ENCODE data around the gene PUDP. TPM values are rescaled to one million over a fixed set of nuclear protein-coding genes. Genes with fewer than 3 reads are reported as not detected.
"Not testable (repeated sequence)": the region's sequence is repeated elsewhere in the genome, so short reads cannot be mapped to it uniquely, and the experiment has no call there.

The PUDP gene
- 10 to 100 TPM; 15.6 to 16.3 TPM for total RNA-seq

DNA sequence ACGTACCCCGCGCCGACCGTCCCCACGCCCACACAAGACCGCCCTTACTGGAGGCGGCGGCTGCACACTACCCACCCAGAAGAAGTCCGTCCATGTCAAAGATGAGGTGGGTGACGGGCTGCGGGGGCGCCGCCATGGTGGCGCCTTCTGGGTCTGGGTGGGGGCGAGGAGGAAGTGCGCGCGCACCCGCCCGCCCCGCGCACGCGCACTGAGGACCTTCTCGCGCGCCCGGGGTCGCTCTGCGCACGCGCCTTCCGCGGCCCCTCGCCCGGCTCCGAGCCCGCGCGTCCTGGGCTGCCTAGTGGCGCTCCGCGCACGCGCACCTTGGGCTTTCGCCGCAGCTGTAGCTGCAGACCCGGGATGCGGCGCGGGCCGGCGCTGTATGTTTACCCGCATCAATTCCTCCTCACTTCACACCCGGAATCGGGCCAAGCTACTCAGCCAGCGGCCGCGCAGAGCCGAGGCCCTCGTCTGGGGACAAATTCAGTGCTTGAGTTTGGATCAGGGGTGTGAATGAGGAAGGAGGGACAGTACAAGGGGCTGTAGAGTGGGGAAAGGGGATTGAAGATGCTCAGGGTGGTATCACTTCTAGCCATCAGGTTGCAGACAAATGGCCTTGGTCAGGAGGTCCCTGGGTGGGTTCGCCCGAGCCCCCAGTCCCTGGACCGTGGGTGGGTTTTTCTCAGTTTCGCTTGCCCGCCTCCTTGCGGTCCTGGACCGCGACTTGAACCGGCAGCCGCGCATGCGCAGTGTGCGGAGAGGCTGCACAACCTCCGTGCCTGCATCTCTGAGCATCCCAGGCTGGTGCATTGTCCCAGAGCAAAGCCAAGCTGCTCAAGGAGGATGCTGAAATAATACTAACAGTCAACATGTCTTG lies at the start of gene PUDP:
PUDP (minus strand) TSS at position 176 of the 877 bp plus-strand sequence; CDS start at position 136, 40 bp downstream.
- POLR2A ChIA-PET: no interaction called here
- peak; percentile 81 for DNase-seq
- CTCF ChIA-PET: interaction anchor here (1.0 kb wide), 1 partner anchor 9 kb away, joined by 3 read pairs; no protein-coding TSS in a partner anchor
- H3K27me3 Mint-ChIP-seq: no peaks in the 10 kb centered on the region
- peak within 1 kb of the TSS; percentile 90 for H3K27ac Mint-ChIP-seq
- H3K4me3 Mint-ChIP-seq: peak within 1 kb of the TSS; percentile 78
- peaks cover 16% of the 10 kb centered on the region for H3K4me1 Mint-ChIP-seq
- H3K36me3 Mint-ChIP-seq (ENCODE audit: low read depth): peaks cover 2% of the 10 kb centered on the region
- H3K9me3 Mint-ChIP-seq: no peaks in the 10 kb centered on the region

- CTCF ChIA-PET: no interaction called here
- Mint-ChIP-seq H3K4me3 (no peak overlapping the region), H3K27ac (no peak overlapping the region), H3K36me3 (ENCODE audit: low read depth) (no peaks in the 10 kb centered on the region), H3K9me3 (no peaks in the 10 kb centered on the region), H3K4me1 (no peaks in the 10 kb centered on the region), H3K27me3 (no peaks in the 10 kb centered on the region)
- no peak for DNase-seq
- POLR2A ChIA-PET: no interaction called here
Observed at GRCh38 chrX:7194606-7195005, 46.7 kb upstream of the PUDP start.

DNA sequence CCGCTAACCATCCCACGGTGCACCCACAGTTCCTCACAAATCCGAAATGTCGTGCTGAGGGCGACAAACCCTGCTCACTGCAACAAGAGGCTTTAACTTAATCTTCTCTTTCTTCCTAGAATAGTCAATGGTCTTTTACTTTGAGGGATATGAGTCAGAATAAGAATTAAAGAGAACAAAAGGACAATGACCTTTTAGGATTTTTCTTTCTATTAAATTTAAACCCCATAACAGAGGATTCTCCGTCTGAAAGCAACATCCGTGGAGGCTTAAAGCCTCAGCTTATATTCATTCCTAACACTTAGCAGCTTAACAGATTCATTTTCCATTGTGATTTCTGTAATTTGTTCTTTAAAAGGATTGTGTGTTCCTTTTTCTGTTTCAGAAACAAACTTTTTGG lies 44.9 kb upstream of the PUDP start:
- DNase-seq: no peak
- H3K27me3 Mint-ChIP-seq: no peaks in the 10 kb centered on the region
- ChIA-PET CTCF (interaction anchor here (0.6 to 0.8 kb wide), 2 partner anchors 23 to 119 kb away, joined by 5 to 7 read pairs; no protein-coding TSS in a partner anchor), POLR2A (no interaction called here)
- no peaks in the 10 kb centered on the region for H3K4me1 Mint-ChIP-seq
- no peaks in the 10 kb centered on the region for H3K36me3 Mint-ChIP-seq (ENCODE audit: low read depth)
- H3K9me3 Mint-ChIP-seq: no peaks in the 10 kb centered on the region
- no peak overlapping the region for H3K4me3 Mint-ChIP-seq
- H3K27ac Mint-ChIP-seq: no peak overlapping the region

- POLR2A ChIA-PET: no interaction called here
- Mint-ChIP-seq H3K27ac (no peak overlapping the region), H3K9me3 (no peaks in the 10 kb centered on the region), H3K27me3 (no peaks in the 10 kb centered on the region), H3K36me3 (ENCODE audit: low read depth) (no peaks in the 10 kb centered on the region), H3K4me3 (no peak overlapping the region), H3K4me1 (no peaks in the 10 kb centered on the region)
- no peak for DNase-seq
- CTCF ChIA-PET: interaction anchor here (1.1 kb wide), 1 partner anchor 57 kb away, joined by 4 read pairs; no protein-coding TSS in a partner anchor
Observed at GRCh38 chrX:7191681-7192110, 43.7 kb upstream of the PUDP start.

DNA sequence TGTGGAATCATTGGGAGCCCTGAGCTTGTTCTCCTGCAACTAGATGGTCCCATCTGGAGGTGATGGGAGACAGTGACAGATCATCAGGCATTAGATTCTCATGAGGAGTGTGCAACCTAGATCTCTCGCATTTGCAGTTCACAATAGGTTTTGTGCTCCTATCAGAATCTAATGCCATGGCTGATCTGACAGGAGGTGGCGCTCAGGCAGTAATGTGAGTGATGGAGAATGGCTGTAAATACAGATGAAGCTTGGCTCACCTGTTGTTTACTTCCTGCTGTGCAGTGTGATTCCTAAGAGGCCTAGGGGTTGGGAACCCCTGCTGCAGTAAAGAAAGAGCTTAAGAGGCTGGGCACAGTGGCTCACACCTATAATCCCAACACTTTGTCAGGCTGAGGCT lies 42.2 kb upstream of the PUDP start:
- ChIA-PET CTCF (no interaction called here), POLR2A (no interaction called here)
- Mint-ChIP-seq H3K4me1 (no peaks in the 10 kb centered on the region), H3K4me3 (no peak overlapping the region), H3K36me3 (ENCODE audit: low read depth) (no peaks in the 10 kb centered on the region), H3K9me3 (no peaks in the 10 kb centered on the region), H3K27ac (no peak overlapping the region), H3K27me3 (no peaks in the 10 kb centered on the region)
- no peak for DNase-seq

- no peaks in the 10 kb centered on the region for H3K4me1 Mint-ChIP-seq
- H3K27ac Mint-ChIP-seq: no peak overlapping the region
- no peaks in the 10 kb centered on the region for H3K36me3 Mint-ChIP-seq (ENCODE audit: low read depth)
- CTCF ChIA-PET: no interaction called here
- POLR2A ChIA-PET: no interaction called here
- no peaks in the 10 kb centered on the region for H3K9me3 Mint-ChIP-seq
- H3K4me3 Mint-ChIP-seq: no peak overlapping the region
- no peak for DNase-seq
- no peaks in the 10 kb centered on the region for H3K27me3 Mint-ChIP-seq
Observed at GRCh38 chrX:7188672-7189071, 40.7 kb upstream of the PUDP start.

GRCh38 chrX:7184816-7185215 lies 36.9 kb upstream of the PUDP start:
- ChIA-PET POLR2A (no interaction called here), CTCF (no interaction called here)
- Mint-ChIP-seq H3K27ac (no peak overlapping the region), H3K36me3 (ENCODE audit: low read depth) (no peaks in the 10 kb centered on the region), H3K27me3 (no peaks in the 10 kb centered on the region), H3K4me3 (no peak overlapping the region), H3K4me1 (no peaks in the 10 kb centered on the region), H3K9me3 (no peaks in the 10 kb centered on the region)
- DNase-seq: no peak

- ChIA-PET CTCF (no interaction called here), POLR2A (no interaction called here)
- Mint-ChIP-seq H3K4me3 (no peak overlapping the region), H3K27me3 (peaks cover 2% of the 10 kb centered on the region), H3K36me3 (ENCODE audit: low read depth) (no peaks in the 10 kb centered on the region), H3K4me1 (no peaks in the 10 kb centered on the region), H3K9me3 (no peaks in the 10 kb centered on the region), H3K27ac (no peak overlapping the region)
- DNase-seq: no peak
Observed at GRCh38 chrX:7179446-7179845, 31.5 kb upstream of the PUDP start.

GRCh38 chrX:7178859-7179258 lies 30.9 kb upstream of the PUDP start:
- H3K4me3 Mint-ChIP-seq; H3K9me3 Mint-ChIP-seq; H3K27ac Mint-ChIP-seq; DNase-seq; H3K36me3 Mint-ChIP-seq (ENCODE audit: low read depth); POLR2A ChIA-PET; CTCF ChIA-PET; H3K27me3 Mint-ChIP-seq; H3K4me1 Mint-ChIP-seq: not testable (repeated sequence)

DNA sequence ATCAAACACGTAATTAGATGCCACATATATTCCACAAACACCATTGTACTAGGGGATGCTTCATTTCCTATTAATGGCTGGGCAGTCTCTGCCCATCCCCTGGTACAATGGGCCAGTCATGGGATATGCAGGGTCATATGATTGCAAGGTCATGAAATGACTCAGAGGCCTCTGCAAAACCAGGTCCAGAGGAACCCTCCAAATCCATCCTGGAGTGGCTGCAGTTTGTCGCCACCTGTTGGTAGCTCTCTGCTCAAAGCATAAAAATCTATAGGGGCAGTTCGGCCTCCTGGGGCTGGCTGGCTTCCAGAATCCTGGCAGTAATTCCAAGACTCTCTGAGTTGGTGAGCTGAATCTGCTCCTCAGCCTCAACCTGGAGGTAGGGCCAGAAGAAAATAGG lies 22.9 kb upstream of the PUDP start:
- H3K27me3 Mint-ChIP-seq: no peaks in the 10 kb centered on the region
- DNase-seq: peak; percentile 43
- ChIA-PET POLR2A (no interaction called here), CTCF (no interaction called here)
- no peak overlapping the region for H3K27ac Mint-ChIP-seq
- no peak overlapping the region for H3K4me3 Mint-ChIP-seq
- no peaks in the 10 kb centered on the region for H3K9me3 Mint-ChIP-seq
- H3K36me3 Mint-ChIP-seq (ENCODE audit: low read depth): no peaks in the 10 kb centered on the region
- H3K4me1 Mint-ChIP-seq: no peaks in the 10 kb centered on the region

- POLR2A ChIA-PET: no interaction called here
- Mint-ChIP-seq H3K9me3 (no peaks in the 10 kb centered on the region), H3K36me3 (ENCODE audit: low read depth) (no peaks in the 10 kb centered on the region), H3K27ac (no peak overlapping the region), H3K27me3 (no peaks in the 10 kb centered on the region), H3K4me1 (no peaks in the 10 kb centered on the region), H3K4me3 (no peak overlapping the region)
- CTCF ChIA-PET: no interaction called here
- DNase-seq: no peak
Observed at GRCh38 chrX:7169627-7170026, 21.7 kb upstream of the PUDP start.

DNA sequence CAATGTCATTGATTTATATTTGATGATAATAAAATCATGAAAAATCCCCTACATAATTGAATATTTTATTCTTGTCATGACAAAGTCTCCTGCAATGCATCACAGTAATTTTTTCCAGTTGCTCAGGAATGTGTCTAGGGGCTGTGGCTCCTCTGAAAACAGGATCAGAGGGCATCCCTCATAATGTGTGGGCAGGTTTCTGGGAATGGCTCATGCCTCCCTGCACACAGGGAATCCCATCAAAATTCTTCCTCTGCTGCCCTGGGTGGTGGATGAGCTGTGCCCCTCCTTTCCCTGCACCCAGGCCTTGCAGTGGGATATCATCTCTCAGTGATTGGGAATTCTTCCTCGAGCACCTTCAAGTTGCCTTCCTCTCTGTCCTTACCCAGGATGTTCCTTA lies 20.4 kb upstream of the PUDP start:
- Mint-ChIP-seq H3K27ac (no peak overlapping the region), H3K9me3 (no peaks in the 10 kb centered on the region), H3K4me1 (no peaks in the 10 kb centered on the region), H3K36me3 (ENCODE audit: low read depth) (no peaks in the 10 kb centered on the region), H3K4me3 (no peak overlapping the region), H3K27me3 (no peaks in the 10 kb centered on the region)
- DNase-seq: no peak
- CTCF ChIA-PET: no interaction called here
- POLR2A ChIA-PET: no interaction called here

- ChIA-PET CTCF (interaction anchor here (1.1 kb wide), 1 partner anchor 73 kb away, joined by 3 read pairs; no protein-coding TSS in a partner anchor), POLR2A (no interaction called here)
- no peak overlapping the region for H3K4me3 Mint-ChIP-seq
- no peaks in the 10 kb centered on the region for H3K4me1 Mint-ChIP-seq
- no peak for DNase-seq
- H3K27ac Mint-ChIP-seq: no peak overlapping the region
- no peaks in the 10 kb centered on the region for H3K9me3 Mint-ChIP-seq
- H3K36me3 Mint-ChIP-seq (ENCODE audit: low read depth): no peaks in the 10 kb centered on the region
- no peaks in the 10 kb centered on the region for H3K27me3 Mint-ChIP-seq
Observed at GRCh38 chrX:7164174-7164573, 16.2 kb upstream of the PUDP start.

DNA sequence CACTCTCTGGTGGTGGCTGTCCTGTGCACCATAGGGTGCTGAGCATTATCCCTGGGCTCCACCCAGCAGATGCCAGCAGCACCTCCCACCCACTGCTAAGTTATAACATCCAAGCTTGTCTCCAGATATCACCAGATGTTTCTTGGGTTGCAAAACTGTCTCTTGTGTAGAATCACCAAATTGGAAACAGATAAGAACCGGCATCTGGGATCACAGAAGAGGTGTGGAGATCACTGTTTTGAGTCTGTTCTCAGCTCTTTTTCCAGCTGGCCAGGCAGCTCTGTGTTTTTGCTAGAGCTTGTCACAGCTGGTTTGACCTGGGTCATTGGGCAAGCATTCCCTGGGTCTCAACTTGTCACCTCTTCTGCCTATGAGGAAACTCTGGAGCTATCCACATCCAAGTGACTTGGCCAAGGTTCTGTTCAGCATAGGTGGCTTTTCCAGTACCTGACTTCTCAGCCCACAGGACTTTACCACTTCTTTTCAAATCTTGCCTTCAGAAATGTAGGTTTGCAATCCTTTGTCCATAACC lies 15.3 kb upstream of the PUDP start:
- CTCF ChIA-PET: interaction anchor here (1.1 kb wide), 1 partner anchor 72 kb away, joined by 3 read pairs; no protein-coding TSS in a partner anchor

More for the DNA sequence above, 15.3 kb upstream of the PUDP start:
- no peak overlapping the region for H3K27ac Mint-ChIP-seq
- H3K36me3 Mint-ChIP-seq (ENCODE audit: low read depth): no peaks in the 10 kb centered on the region
- DNase-seq: no peak
- H3K4me1 Mint-ChIP-seq: no peaks in the 10 kb centered on the region
- no peaks in the 10 kb centered on the region for H3K27me3 Mint-ChIP-seq
- POLR2A ChIA-PET: no interaction called here
- no peaks in the 10 kb centered on the region for H3K9me3 Mint-ChIP-seq
- H3K4me3 Mint-ChIP-seq: no peak overlapping the region
